Type B pancreatic cell (in vitro differentiated cells): ENCODE measurements around the gene MTREX. TPM values are rescaled to one million over a fixed set of nuclear protein-coding genes. Genes with fewer than 3 reads are reported as not detected.

Source experiments
- DNase-seq: peaks from one replicate; pipeline ENCODE4 v3.0.0; 2021; ENCODE audit warnings: mixed read lengths; ENCODE audit not compliant: unreplicated experiment; ENCODE audit errors: extremely low spot score
- H3K27ac Mint-ChIP-seq: 2 replicates; pipeline ENCODE4 v1.8.0; 2021; ENCODE audit warnings: mild to moderate bottlenecking, mixed read lengths
- H3K27me3 Mint-ChIP-seq: 2 replicates; pipeline ENCODE4 v1.8.0; 2021; ENCODE audit warnings: mixed read lengths
- H3K36me3 Mint-ChIP-seq: 2 replicates; pipeline ENCODE4 v1.8.0; 2021; ENCODE audit warnings: mixed read lengths
- H3K4me1 Mint-ChIP-seq: one replicate; pipeline ENCODE4 v1.8.0; 2021; ENCODE audit warnings: mixed read lengths; ENCODE audit not compliant: unreplicated experiment
- H3K4me3 Mint-ChIP-seq: 2 replicates; pipeline ENCODE4 v1.8.0; 2021; ENCODE audit warnings: mild to moderate bottlenecking, mixed read lengths
- H3K9me3 Mint-ChIP-seq: 2 replicates; pipeline ENCODE4 v1.8.0; 2021; ENCODE audit warnings: mixed read lengths
- total RNA-seq: library from RNA; stranded (reverse); gene quantifications from 2 replicates; pipeline ENCODE4 v1.2.1, GENCODE V29; 2021; ENCODE audit warnings: low replicate concordance
- TF ChIP-seq, protein P1 (sequence below): fragments of 200-600 bp; sonication (generic); conservative IDR thresholded peaks from 2 replicates; pipeline ENCODE4 v1.5.0; 2021; ENCODE audit warnings: antibody characterized with exemption, mild to moderate bottlenecking

MTREX gene
- total RNA-seq, 1 donor from 2014 or later = 77.5 TPM

- TF ChIP-seq, protein P1, sequence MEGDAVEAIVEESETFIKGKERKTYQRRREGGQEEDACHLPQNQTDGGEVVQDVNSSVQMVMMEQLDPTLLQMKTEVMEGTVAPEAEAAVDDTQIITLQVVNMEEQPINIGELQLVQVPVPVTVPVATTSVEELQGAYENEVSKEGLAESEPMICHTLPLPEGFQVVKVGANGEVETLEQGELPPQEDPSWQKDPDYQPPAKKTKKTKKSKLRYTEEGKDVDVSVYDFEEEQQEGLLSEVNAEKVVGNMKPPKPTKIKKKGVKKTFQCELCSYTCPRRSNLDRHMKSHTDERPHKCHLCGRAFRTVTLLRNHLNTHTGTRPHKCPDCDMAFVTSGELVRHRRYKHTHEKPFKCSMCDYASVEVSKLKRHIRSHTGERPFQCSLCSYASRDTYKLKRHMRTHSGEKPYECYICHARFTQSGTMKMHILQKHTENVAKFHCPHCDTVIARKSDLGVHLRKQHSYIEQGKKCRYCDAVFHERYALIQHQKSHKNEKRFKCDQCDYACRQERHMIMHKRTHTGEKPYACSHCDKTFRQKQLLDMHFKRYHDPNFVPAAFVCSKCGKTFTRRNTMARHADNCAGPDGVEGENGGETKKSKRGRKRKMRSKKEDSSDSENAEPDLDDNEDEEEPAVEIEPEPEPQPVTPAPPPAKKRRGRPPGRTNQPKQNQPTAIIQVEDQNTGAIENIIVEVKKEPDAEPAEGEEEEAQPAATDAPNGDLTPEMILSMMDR = no peak
- Mint-ChIP-seq H3K27ac (no peak overlapping the region), H3K4me1 (no peaks in the 10 kb centered on the region), H3K36me3 (peaks cover 22% of the 10 kb centered on the region), H3K4me3 (no peak overlapping the region), H3K9me3 (no peaks in the 10 kb centered on the region), H3K27me3 (no peaks in the 10 kb centered on the region)
- no peak for DNase-seq
Measured at GRCh38 chr5:55289808-55290207, 18.0 kb upstream of the MTREX start.

DNA sequence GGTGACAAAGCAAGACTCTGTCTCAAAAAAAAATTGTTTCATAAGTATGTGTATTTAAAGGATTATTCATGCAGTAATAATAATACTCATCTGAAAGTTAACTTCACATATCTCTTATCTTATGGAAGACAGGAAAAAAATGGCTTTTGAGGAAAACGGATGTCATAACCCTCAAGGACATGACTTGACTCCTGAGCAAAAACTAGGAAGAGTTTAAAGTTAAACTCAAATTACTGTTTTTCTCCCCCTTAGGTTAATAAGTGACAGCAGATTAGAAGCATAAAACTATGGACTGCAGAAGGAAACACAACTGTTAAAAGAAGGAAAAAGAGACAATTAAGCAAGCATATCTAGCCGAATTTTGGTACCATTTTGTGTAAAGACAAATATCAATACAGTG, 16.8 kb upstream of the MTREX start:
- H3K4me1 Mint-ChIP-seq = no peaks in the 10 kb centered on the region
- H3K27ac Mint-ChIP-seq = no peak overlapping the region
- no peak overlapping the region for H3K4me3 Mint-ChIP-seq
- H3K27me3 Mint-ChIP-seq = no peaks in the 10 kb centered on the region
- peaks cover 32% of the 10 kb centered on the region for H3K36me3 Mint-ChIP-seq
- no peaks in the 10 kb centered on the region for H3K9me3 Mint-ChIP-seq
- TF ChIP-seq, protein P1 = no peak
- DNase-seq = no peak

DNA sequence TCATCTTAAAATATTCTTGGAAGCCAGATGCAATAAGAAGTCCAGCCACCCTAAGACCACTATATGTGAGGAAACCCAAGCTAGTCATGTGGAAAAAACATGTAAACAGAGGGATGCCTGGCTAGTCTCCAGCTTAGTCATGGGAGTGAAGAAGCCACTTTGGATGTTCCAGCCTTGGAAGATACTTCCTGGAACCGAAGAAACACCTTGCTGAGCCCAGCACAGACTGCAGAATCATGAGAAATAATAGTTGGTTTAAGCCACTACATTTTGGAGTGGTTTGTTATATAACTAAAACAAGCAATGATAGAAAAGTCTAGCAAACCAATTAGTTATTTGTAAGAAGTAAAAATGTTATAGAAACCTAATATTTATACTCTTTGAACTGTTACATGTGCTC, 12.9 kb upstream of the MTREX start:
- H3K27ac Mint-ChIP-seq = no peak overlapping the region
- no peaks in the 10 kb centered on the region for H3K4me1 Mint-ChIP-seq
- DNase-seq = no peak
- peaks cover 36% of the 10 kb centered on the region for H3K36me3 Mint-ChIP-seq
- TF ChIP-seq, protein P1 = no peak
- H3K27me3 Mint-ChIP-seq = no peaks in the 10 kb centered on the region
- H3K9me3 Mint-ChIP-seq = no peaks in the 10 kb centered on the region
- H3K4me3 Mint-ChIP-seq = no peak overlapping the region

- no peak overlapping the region for H3K27ac Mint-ChIP-seq
- no peak for DNase-seq
- TF ChIP-seq, protein P1 = no peak
- peaks cover 26% of the 10 kb centered on the region for H3K36me3 Mint-ChIP-seq
- H3K4me3 Mint-ChIP-seq = no peak overlapping the region
- H3K27me3 Mint-ChIP-seq = no peaks in the 10 kb centered on the region
- no peaks in the 10 kb centered on the region for H3K9me3 Mint-ChIP-seq
- H3K4me1 Mint-ChIP-seq = peaks cover 7% of the 10 kb centered on the region
Measured at GRCh38 chr5:55300890-55301289, 6.9 kb upstream of the MTREX start.

- Mint-ChIP-seq H3K4me1 (peaks cover 7% of the 10 kb centered on the region), H3K4me3 (peak overlapping the region; percentile 53), H3K9me3 (no peaks in the 10 kb centered on the region), H3K27ac (peak overlapping the region; percentile 64), H3K36me3 (peaks cover 17% of the 10 kb centered on the region), H3K27me3 (no peaks in the 10 kb centered on the region)
- TF ChIP-seq, protein P1 = no peak
- no peak for DNase-seq
Measured at GRCh38 chr5:55303238-55303690, 4.5 kb upstream of the MTREX start.

DNA sequence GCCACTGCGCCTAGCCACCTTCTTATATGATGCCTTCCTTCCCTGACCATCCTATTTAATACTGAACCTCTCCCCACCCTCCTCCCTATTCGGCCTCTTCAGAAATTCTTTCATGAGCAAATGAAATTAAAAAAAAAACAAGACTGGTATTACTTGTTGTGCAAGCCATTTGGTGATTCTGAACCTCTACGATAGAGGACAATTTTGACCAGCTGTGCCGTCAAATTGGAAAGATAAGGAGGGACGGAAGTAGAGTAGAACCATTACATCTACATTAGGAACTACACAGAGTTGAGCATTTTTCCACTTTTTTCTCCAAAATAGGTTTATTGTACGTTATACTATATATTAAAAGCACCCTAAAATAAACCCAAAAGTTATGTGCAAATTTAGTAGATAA, 3.2 kb upstream of the MTREX start:
- H3K27me3 Mint-ChIP-seq = no peaks in the 10 kb centered on the region
- peak overlapping the region; percentile 46 for H3K27ac Mint-ChIP-seq
- DNase-seq = no peak
- no peaks in the 10 kb centered on the region for H3K9me3 Mint-ChIP-seq
- H3K4me3 Mint-ChIP-seq = peak overlapping the region; percentile 57
- H3K36me3 Mint-ChIP-seq = peaks cover 14% of the 10 kb centered on the region
- TF ChIP-seq, protein P1 = no peak
- peaks cover 7% of the 10 kb centered on the region for H3K4me1 Mint-ChIP-seq
